HEK293 (cell line): ENCODE data around the gene RND1.

Source experiments
- CTCF ChIA-PET: fragments of 350-600 bp; formaldehyde crosslinking; extraction: SDS; loops from one replicate; lab custom pipeline; 2021; ENCODE audit warnings: antibody characterized with exemption; lab: Yijun Ruan, JAX
- POLR2A ChIA-PET: fragments of 300-600 bp; formaldehyde crosslinking; extraction: SDS; loops from one replicate; lab custom pipeline; 2020; ENCODE audit warnings: antibody characterized with exemption, inconsistent platforms; lab: Yijun Ruan, JAX
- H3K27ac ChIP-seq: fragments of 200-500 bp; sonication (Bioruptor generic); 2 replicates; pipeline ENCODE4 v1.5.1; 2014; ENCODE audit warnings: low read depth, low read length, control low read depth, inconsistent platforms; ENCODE audit errors: extremely low read depth
- H3K36me3 ChIP-seq, 2 experiments: fragments of 200-500 bp in 1 of 2; sonication (Bioruptor generic) in 1 of 2; 1 replicate in 1 of 2; 2 replicates in 1 of 2; pipeline ENCODE4 v1.5.1; 2014 to 2017; ENCODE audit warnings: inconsistent platforms in 2 of 2, low read length in 2 of 2; ENCODE audit not compliant: control insufficient read depth in 2 of 2, insufficient read depth in 1 of 2
- H3K4me1 ChIP-seq: fragments of 200-500 bp; sonication (Bioruptor generic); 2 replicates; pipeline ENCODE4 v1.5.1; 2014; ENCODE audit warnings: mild to moderate bottlenecking, low read length, inconsistent platforms; ENCODE audit not compliant: control insufficient read depth, insufficient read depth
- H3K4me3 ChIP-seq: 2 replicates; pipeline ENCODE4 v1.5.1; 2011; ENCODE audit warnings: low read depth, mild to moderate bottlenecking, control low read depth, low read length, moderate library complexity
- H3K9me3 ChIP-seq: fragments of 200-500 bp; sonication (Bioruptor generic); 2 replicates; pipeline ENCODE4 v1.5.1; 2014; ENCODE audit warnings: low read depth, low read length, inconsistent platforms; ENCODE audit not compliant: control insufficient read depth, insufficient read depth
- GLIS1 ChIP-seq: fragments of 450-650 bp; formaldehyde crosslinking; IDR thresholded peaks from 2 replicates; pipeline ENCODE4 v1.5.1; 2016; ENCODE audit warnings: missing biosample characterization, missing genetic modification characterization
- KLF1 ChIP-seq: fragments of 450-650 bp; formaldehyde crosslinking; IDR thresholded peaks from 2 replicates; pipeline ENCODE4 v1.5.1; 2016; ENCODE audit warnings: missing biosample characterization, missing genetic modification characterization
- MZF1 ChIP-seq: fragments of 450-650 bp; formaldehyde crosslinking; IDR thresholded peaks from 2 replicates; pipeline ENCODE4 v1.5.1; 2017; ENCODE audit warnings: missing biosample characterization, missing genetic modification characterization, borderline replicate concordance
- PRDM1 ChIP-seq: fragments of 450-650 bp; formaldehyde crosslinking; IDR thresholded peaks from 2 replicates; pipeline ENCODE4; 2016; ENCODE audit warnings: missing biosample characterization, missing genetic modification characterization
- ZNF366 ChIP-seq: fragments of 450-650 bp; formaldehyde crosslinking; conservative IDR thresholded peaks from 2 replicates; pipeline ENCODE4 v1.5.1; 2016; ENCODE audit warnings: missing biosample characterization, missing genetic modification characterization
- ZNF48 ChIP-seq: fragments of 450-650 bp; formaldehyde crosslinking; IDR thresholded peaks from 2 replicates; pipeline ENCODE4 v1.5.1; 2016; ENCODE audit warnings: missing biosample characterization, missing genetic modification characterization
- ZNF585B ChIP-seq: fragments of 450-650 bp; formaldehyde crosslinking; IDR thresholded peaks from 2 replicates; pipeline ENCODE4 v1.5.1; 2016; ENCODE audit warnings: missing biosample characterization, missing genetic modification characterization
- ZNF600 ChIP-seq: fragments of 450-650 bp; formaldehyde crosslinking; IDR thresholded peaks from 2 replicates; pipeline ENCODE4 v1.5.1; 2016; ENCODE audit warnings: missing biosample characterization, missing genetic modification characterization
- TF ChIP-seq, protein P1 (sequence below): fragments of 450-650 bp; formaldehyde crosslinking; IDR thresholded peaks from 2 replicates; pipeline ENCODE4 v1.5.1; 2016; ENCODE audit warnings: missing biosample characterization, missing genetic modification characterization
- TF ChIP-seq, protein P2 (sequence below): fragments of 450-650 bp; formaldehyde crosslinking; IDR thresholded peaks from 2 replicates; pipeline ENCODE4 v1.5.1; 2017; ENCODE audit warnings: missing biosample characterization, mild to moderate bottlenecking, missing genetic modification characterization, moderate library complexity

The RND1 gene

DNA sequence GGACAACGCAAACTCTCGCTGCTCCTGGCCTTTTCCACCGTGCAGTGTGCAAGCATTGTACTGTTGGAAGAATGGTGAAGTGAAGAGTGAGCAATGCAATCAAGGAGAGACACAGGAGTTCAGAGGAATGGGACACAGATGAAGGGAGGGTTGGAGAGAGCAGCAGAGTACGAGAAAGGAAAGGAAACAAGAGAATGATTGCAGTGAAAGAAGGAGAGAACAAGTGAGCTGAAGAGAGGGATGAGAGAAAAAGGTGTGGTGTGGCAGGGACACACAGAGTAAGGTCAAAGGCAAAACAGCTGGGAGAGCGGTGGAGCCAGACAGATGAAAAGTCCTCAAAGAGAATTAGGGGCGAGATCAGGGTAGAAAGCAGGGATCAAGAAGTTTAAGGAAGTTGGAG, 34.4 kb downstream of the RND1 start:
- peaks cover 31 to 95% of the 10 kb centered on the region in 2 experiments; a peak in 2 of 3 replicates for H3K36me3 ChIP-seq
- H3K27ac ChIP-seq, result no peak overlapping the region
- TF ChIP-seq ZNF48 (tag by site-specific recombination) (no peak), PRDM1 (tag by site-specific recombination) (peak; percentile 93), ZNF366 (tag by site-specific recombination) (peak; percentile 66)
- H3K4me3 ChIP-seq, result no peak overlapping the region
- ChIA-PET POLR2A (interaction anchor here (2.3 kb wide), 1 partner anchor 21 kb away, joined by 12 read pairs; the partner anchor contains the start of gene DDX23), CTCF (interaction anchor here (0.9 to 2.1 kb wide), 2 partner anchors 59 to 157 kb away, joined by 3 to 10 read pairs; no protein-coding TSS in a partner anchor)
- no peaks in the 10 kb centered on the region for H3K4me1 ChIP-seq
- no peaks in the 10 kb centered on the region for H3K9me3 ChIP-seq

DNA sequence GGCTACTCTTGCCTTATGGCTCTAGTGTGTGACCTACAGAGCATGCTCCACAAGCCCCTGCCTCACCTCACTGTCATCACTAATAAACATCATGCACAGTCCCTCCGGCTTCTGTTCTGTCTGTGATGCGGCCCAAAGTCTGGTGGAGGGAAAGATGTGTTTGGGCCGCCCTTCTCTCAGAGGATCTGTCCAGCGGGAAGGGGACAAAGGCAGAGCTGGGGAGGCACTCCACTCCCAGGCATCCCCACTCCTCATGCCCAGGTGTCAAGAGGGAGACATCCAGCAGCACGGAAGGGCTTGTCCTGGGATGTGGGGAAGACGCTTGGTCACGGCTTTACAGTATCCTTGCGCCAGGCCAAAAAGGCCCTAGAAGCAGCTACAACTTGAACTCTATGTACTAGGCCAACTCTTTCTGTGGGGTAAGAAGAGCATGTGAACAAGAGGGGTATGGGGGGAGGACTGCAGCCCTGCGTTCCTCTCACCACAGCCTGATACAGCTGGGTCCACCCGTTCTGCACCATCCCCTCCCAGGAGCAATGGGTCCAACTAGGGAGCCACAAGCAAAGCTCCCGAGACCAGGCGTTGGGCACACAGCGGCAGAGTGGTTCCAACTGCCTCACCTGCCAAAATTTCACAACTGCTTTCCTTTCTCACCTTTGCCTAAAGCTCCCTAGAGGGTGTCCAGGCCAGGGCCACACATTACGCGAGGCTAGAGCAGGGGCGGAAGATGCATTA, 36.7 kb downstream of the RND1 start:
- CTCF ChIA-PET, result interaction anchor here (0.7 to 2.1 kb wide), 2 partner anchors 62 to 215 kb away, joined by 3 to 6 read pairs; no protein-coding TSS in a partner anchor
- H3K27ac ChIP-seq, result no peak overlapping the region; the same call in 1 of the 2 replicates
- peaks cover 14 to 97% of the 10 kb centered on the region in 2 experiments; a peak in 2 of 3 replicates for H3K36me3 ChIP-seq

GRCh38 chr12:48828293-48828692, 37.4 kb downstream of the RND1 start:
- Histone ChIP-seq H3K4me1 (no peaks in the 10 kb centered on the region), H3K4me3 (no peak overlapping the region), H3K27ac (no peak overlapping the region), H3K9me3 (no peaks in the 10 kb centered on the region), H3K36me3 (peaks cover 10 to 97% of the 10 kb centered on the region in 2 experiments; a peak in 2 of 3 replicates)
- TF ChIP-seq GLIS1 (tag by site-specific recombination), result peak; percentile 25; the same call in 1 of the 2 replicates
- TF ChIP-seq MZF1 (tag by site-specific recombination), result no peak
- TF ChIP-seq KLF1 (tag by site-specific recombination), result peak; percentile 66
- ChIA-PET CTCF (interaction anchor here (0.7 to 6.0 kb wide), 2 partner anchors 14 to 146 kb away, joined by 3 to 42 read pairs; no protein-coding TSS in a partner anchor), POLR2A (interaction anchor here (0.6 to 1.0 kb wide), 3 partner anchors 10 to 122 kb away, joined by 3 to 4 read pairs (median 3); partner anchors contain the start of gene DDX23)

More for the DNA sequence above, 36.7 kb downstream of the RND1 start:
- Histone ChIP-seq H3K4me1 (no peaks in the 10 kb centered on the region), H3K4me3 (no peak overlapping the region), H3K9me3 (no peaks in the 10 kb centered on the region)
- POLR2A ChIA-PET, result interaction anchor here (0.6 to 1.2 kb wide), 3 partner anchors 9 to 82 kb away, joined by 3 read pairs; no protein-coding TSS in a partner anchor
- TF ChIP-seq, protein P1, sequence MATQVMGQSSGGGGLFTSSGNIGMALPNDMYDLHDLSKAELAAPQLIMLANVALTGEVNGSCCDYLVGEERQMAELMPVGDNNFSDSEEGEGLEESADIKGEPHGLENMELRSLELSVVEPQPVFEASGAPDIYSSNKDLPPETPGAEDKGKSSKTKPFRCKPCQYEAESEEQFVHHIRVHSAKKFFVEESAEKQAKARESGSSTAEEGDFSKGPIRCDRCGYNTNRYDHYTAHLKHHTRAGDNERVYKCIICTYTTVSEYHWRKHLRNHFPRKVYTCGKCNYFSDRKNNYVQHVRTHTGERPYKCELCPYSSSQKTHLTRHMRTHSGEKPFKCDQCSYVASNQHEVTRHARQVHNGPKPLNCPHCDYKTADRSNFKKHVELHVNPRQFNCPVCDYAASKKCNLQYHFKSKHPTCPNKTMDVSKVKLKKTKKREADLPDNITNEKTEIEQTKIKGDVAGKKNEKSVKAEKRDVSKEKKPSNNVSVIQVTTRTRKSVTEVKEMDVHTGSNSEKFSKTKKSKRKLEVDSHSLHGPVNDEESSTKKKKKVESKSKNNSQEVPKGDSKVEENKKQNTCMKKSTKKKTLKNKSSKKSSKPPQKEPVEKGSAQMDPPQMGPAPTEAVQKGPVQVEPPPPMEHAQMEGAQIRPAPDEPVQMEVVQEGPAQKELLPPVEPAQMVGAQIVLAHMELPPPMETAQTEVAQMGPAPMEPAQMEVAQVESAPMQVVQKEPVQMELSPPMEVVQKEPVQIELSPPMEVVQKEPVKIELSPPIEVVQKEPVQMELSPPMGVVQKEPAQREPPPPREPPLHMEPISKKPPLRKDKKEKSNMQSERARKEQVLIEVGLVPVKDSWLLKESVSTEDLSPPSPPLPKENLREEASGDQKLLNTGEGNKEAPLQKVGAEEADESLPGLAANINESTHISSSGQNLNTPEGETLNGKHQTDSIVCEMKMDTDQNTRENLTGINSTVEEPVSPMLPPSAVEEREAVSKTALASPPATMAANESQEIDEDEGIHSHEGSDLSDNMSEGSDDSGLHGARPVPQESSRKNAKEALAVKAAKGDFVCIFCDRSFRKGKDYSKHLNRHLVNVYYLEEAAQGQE, result peak; percentile 64; the same call in 1 of the 2 replicates
- TF ChIP-seq, protein P2, sequence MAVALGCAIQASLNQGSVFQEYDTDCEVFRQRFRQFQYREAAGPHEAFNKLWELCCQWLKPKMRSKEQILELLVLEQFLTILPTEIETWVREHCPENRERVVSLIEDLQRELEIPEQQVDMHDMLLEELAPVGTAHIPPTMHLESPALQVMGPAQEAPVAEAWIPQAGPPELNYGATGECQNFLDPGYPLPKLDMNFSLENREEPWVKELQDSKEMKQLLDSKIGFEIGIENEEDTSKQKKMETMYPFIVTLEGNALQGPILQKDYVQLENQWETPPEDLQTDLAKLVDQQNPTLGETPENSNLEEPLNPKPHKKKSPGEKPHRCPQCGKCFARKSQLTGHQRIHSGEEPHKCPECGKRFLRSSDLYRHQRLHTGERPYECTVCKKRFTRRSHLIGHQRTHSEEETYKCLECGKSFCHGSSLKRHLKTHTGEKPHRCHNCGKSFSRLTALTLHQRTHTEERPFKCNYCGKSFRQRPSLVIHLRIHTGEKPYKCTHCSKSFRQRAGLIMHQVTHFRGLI (tag by site-specific recombination), result no peak
- TF ChIP-seq ZNF585B, result no peak
- peak; percentile 51; the same call in 1 of the 2 replicates for TF ChIP-seq ZNF600 (tag by site-specific recombination)
